Endothelial cell of umbilical vein (primary cell): Measurements from ENCODE around the gene RUSC2. TPM values are rescaled to one million over a fixed set of nuclear protein-coding genes. Genes with fewer than 3 reads are reported as not detected.

Experiments used
- BruUV-seq: library from RNA; stranded (reverse); fragments of 400-500 nt; replicated peaks from 2 replicates; lab custom pipeline; 2021; lab: Mats Ljungman, UMichigan
- CTCF ChIA-PET: fragments of 300-600, 350-600 bp; sonication (Branson Sonifier 250); formaldehyde crosslinking; loops from one replicate; lab custom pipeline; 2021; ENCODE audit warnings: antibody characterized with exemption, inconsistent platforms; lab: Charles Lee
- POLR2A ChIA-PET: fragments of 300-600, 350-600 bp; sonication (Branson Sonifier 250); formaldehyde crosslinking; loops from one replicate; lab custom pipeline; 2021; ENCODE audit warnings: antibody characterized with exemption, inconsistent platforms; lab: Charles Lee
- DNase-seq: peaks from one replicate; pipeline ENCODE4 v3.0.0-alpha.2; 2011; ENCODE audit warnings: low read depth, low spot score
- FAIRE-seq: peaks from 2 replicates; lab custom pipeline; 2011; peaks lifted over from hg19 to GRCh38; lab: Jason Lieb, UNC
- H2AFZ ChIP-seq: 2 replicates; pipeline ENCODE4 v1.6.0; 2012; ENCODE audit warnings: low read depth, low read length, control low read depth, inconsistent platforms
- H3K27ac ChIP-seq: 2 replicates; pipeline ENCODE4 v1.5.1; 2011; ENCODE audit warnings: low read depth, mild to moderate bottlenecking, control low read depth, low read length, moderate library complexity; ENCODE audit not compliant: insufficient read depth
- H3K27me3 ChIP-seq, 2 experiments: 2 replicates each; pipeline versions ENCODE4 v1.6.0 to v1.6.1; 2011; ENCODE audit warnings: low read length in 2 of 2, mixed read lengths in 1 of 2; ENCODE audit not compliant: control insufficient read depth in 2 of 2, insufficient read depth in 2 of 2
- H3K36me3 ChIP-seq, 2 experiments: 2 replicates in 1 of 2; 3 replicates in 1 of 2; pipeline ENCODE4 v1.5.1; 2011; ENCODE audit warnings: low read length in 2 of 2, mild to moderate bottlenecking in 1 of 2, moderate library complexity in 1 of 2; ENCODE audit not compliant: control insufficient read depth in 2 of 2, insufficient read depth in 2 of 2; ENCODE audit errors: extremely low read depth in 1 of 2
- H3K4me1 ChIP-seq: 3 replicates; pipeline ENCODE4 v1.5.1; 2011; ENCODE audit warnings: mild to moderate bottlenecking, low read length; ENCODE audit not compliant: control insufficient read depth, insufficient read depth; ENCODE audit errors: extremely low read depth
- H3K4me2 ChIP-seq: 2 replicates; pipeline ENCODE4 v1.6.1; 2011; ENCODE audit warnings: low read length, control low read depth, mixed read lengths; ENCODE audit not compliant: insufficient read depth
- H3K4me3 ChIP-seq, 3 experiments: fragments of 200-600 bp in 1 of 3; sonication (generic), shearing (Covaris generic) in 1 of 3; replicated peaks in 1 of 3; 2 replicates each; pipeline ENCODE4 v1.5.1; 2011 to 2016; ENCODE audit warnings: control low read depth in 3 of 3, low read length in 3 of 3, mild to moderate bottlenecking in 2 of 3, inconsistent platforms in 1 of 3, low read depth in 1 of 3, moderate library complexity in 1 of 3; ENCODE audit not compliant: insufficient read depth in 1 of 3
- H3K79me2 ChIP-seq: 2 replicates; pipeline ENCODE4 v1.6.0; 2012; ENCODE audit warnings: low read length, inconsistent platforms; ENCODE audit not compliant: control insufficient read depth, insufficient read depth
- H3K9ac ChIP-seq: replicated peaks from 2 replicates; pipeline ENCODE3; 2011; ENCODE audit warnings: low read length, control low read depth; ENCODE audit not compliant: insufficient read depth; ENCODE audit errors: extremely low read depth
- H3K9me1 ChIP-seq: replicated peaks from 3 replicates; pipeline ENCODE4 v1.6.0; 2011; ENCODE audit warnings: mild to moderate bottlenecking, low read length; ENCODE audit not compliant: control insufficient read depth, insufficient read depth; ENCODE audit errors: extremely low read depth
- H3K9me3 ChIP-seq: replicated peaks from 2 replicates; pipeline ENCODE4 v1.5.1; 2012; ENCODE audit warnings: low read length, inconsistent platforms; ENCODE audit not compliant: control insufficient read depth, insufficient read depth
- H4K20me1 ChIP-seq: replicated peaks from 2 replicates; pipeline ENCODE3; 2011; ENCODE audit warnings: mild to moderate bottlenecking, low read length; ENCODE audit not compliant: control insufficient read depth, insufficient read depth; ENCODE audit errors: extremely low read depth
- CTCF ChIP-seq, 2 donors: IDR thresholded peaks; 1 replicate in 1 of 2; 2 replicates in 1 of 2; pipeline ENCODE4 v1.5.1; 2011; ENCODE audit warnings: low read length in 2 of 2, mild to moderate bottlenecking in 2 of 2, moderate library complexity in 2 of 2, control low read depth in 1 of 2, inconsistent platforms in 1 of 2, low read depth in 1 of 2; ENCODE audit not compliant: insufficient read depth in 1 of 2; ENCODE audit errors: extremely low read depth in 1 of 2
- JUN ChIP-seq: IDR thresholded peaks from 2 replicates; pipeline ENCODE4 v1.6.1; 2011; ENCODE audit warnings: borderline replicate concordance, low read depth; ENCODE audit not compliant: insufficient read length, insufficient read depth
- POLR2AphosphoS5 ChIP-seq: IDR thresholded peaks from 2 replicates; pipeline ENCODE4 v1.6.1; 2012; ENCODE audit warnings: low read depth, mild to moderate bottlenecking, control low read depth, low read length, moderate library complexity; ENCODE audit not compliant: insufficient read depth
- dilution Hi-C: fragments of 300-500 bp; cut with MboI; formaldehyde crosslinking; loops from one replicate; pipeline ENCODE4 v1.15.0; 2019; ENCODE audit warnings: low sequenced_read_pairs; ENCODE audit not compliant: extremely low pct_ligation_motif_present
- intact Hi-C: fragments of 100-400 bp; cut with micrococcal nuclease; formaldehyde crosslinking; loops from one replicate; pipeline ENCODE4 v1.10.0; 2022
- polyA plus RNA-seq, 4 experiments: library from polyadenylated mRNA; depleted of rRNA in 3 of 4; stranded (reverse) in 3 of 4; unstranded in 1 of 4; fragments of >200 nt; gene quantifications; 2 replicates each; pipeline versions ENCODE4 v1.2.1 to v1.2.3, GENCODE V29; 2011 to 2012; ENCODE audit warnings: missing spikeins in 1 of 4
- total RNA-seq: library from RNA; stranded (reverse); gene quantifications from 2 replicates; pipeline ENCODE4 v1.2.3, GENCODE V29; 2021

RUSC2 gene
- total and polyA plus RNA-seq, 2 donors (not counting 3 experiments of a cell fraction or from before 2014, with no cell fraction given), result 26.1 to 46.2 TPM

GRCh38 chr9:35490155-35490909 is 421 bp downstream of the RUSC2 start:
- peak overlapping the region; percentile 62 to 91 (median 66) for H3K4me3 ChIP-seq
- no peak for TF ChIP-seq JUN
- peak; percentile 51 for TF ChIP-seq POLR2AphosphoS5
- TF ChIP-seq CTCF (IDR thresholded peaks at IDR 0.05; ENCODE audit: extremely low read depth in 1 of 2, insufficient read depth in 1 of 2, low read depth in 1 of 2, low read length in 2 of 2), result peak in 1 of 2 donors; percentile 30
- H3K9me1 ChIP-seq, result no peaks in the 10 kb centered on the region
- peaks cover 10% of the 10 kb centered on the region for H3K4me1 ChIP-seq
- peak overlapping the region; percentile 32 for H2AFZ ChIP-seq
- intact Hi-C loops (loop anchor here (1.0 to 5.0 kb wide), 2 partner anchors 48 to 167 kb away; partner anchors contain the start of genes CCDC107 and RMRP), dilution Hi-C loops (no loop called here)
- FAIRE-seq, result no peak
- H3K4me2 ChIP-seq, result peak overlapping the region; percentile 96
- H3K27ac ChIP-seq, result peak overlapping the region; percentile 96
- DNase-seq, result no peak
- H4K20me1 ChIP-seq, result no peaks in the 10 kb centered on the region
- peaks cover 47% of the 10 kb centered on the region for H3K79me2 ChIP-seq
- peak overlapping the region; percentile 97 for H3K9ac ChIP-seq
- H3K9me3 ChIP-seq, result no peaks in the 10 kb centered on the region
- BruUV-seq, result TSS peak; percentile 22
- H3K36me3 ChIP-seq, result no peaks in the 10 kb centered on the region
- CTCF ChIA-PET, result interaction anchor here (0.6 to 2.3 kb wide), 17 partner anchors 9 to 410 kb away, joined by 3 to 71 read pairs (median 6); partner anchors contain the start of gene FANCG
- POLR2A ChIA-PET, result interaction anchor here (0.9 to 1.6 kb wide), 3 partner anchors 10 to 62 kb away, joined by 3 to 6 read pairs (median 3); no protein-coding TSS in a partner anchor
- no peaks in the 10 kb centered on the region for H3K27me3 ChIP-seq
